NCI-H128 (cell line): ENCODE measurements around the gene PPP2R5C.

Experiments used
- DNase-seq: peaks from one replicate; lab custom pipeline; 2025; ENCODE audit not compliant: unreplicated experiment; lab: John Stamatoyannopoulos, UW

PPP2R5C gene

GRCh38 chr14:101859958-101860357 is 98.4 kb downstream of the PPP2R5C start:
- DNase-seq, result no peak

GRCh38 chr14:101861464-101861863 is 100.0 kb downstream of the PPP2R5C start:
- DNase-seq, result no peak

GRCh38 chr14:101862177-101862576 is 100.7 kb downstream of the PPP2R5C start:
- no peak for DNase-seq

GRCh38 chr14:101862711-101863110 is 101.2 kb downstream of the PPP2R5C start:
- no peak for DNase-seq

GRCh38 chr14:101865288-101865687 is 103.8 kb downstream of the PPP2R5C start:
- DNase-seq, result no peak

- no peak for DNase-seq
Observed at GRCh38 chr14:101867854-101868253, 106.3 kb downstream of the PPP2R5C start.

- DNase-seq, result no peak
Observed at GRCh38 chr14:101869217-101869616, 107.7 kb downstream of the PPP2R5C start.

GRCh38 chr14:101870273-101870939 is 108.9 kb downstream of the PPP2R5C start:
- DNase-seq, result no peak

- DNase-seq, result no peak
Observed at GRCh38 chr14:101872346-101872745, 110.8 kb downstream of the PPP2R5C start.

- DNase-seq, result no peak
Observed at GRCh38 chr14:101873076-101873825, 111.7 kb downstream of the PPP2R5C start.

GRCh38 chr14:101873991-101874390 is 112.5 kb downstream of the PPP2R5C start:
- no peak for DNase-seq

- no peak for DNase-seq
Observed at GRCh38 chr14:101875041-101875726, 113.7 kb downstream of the PPP2R5C start.

GRCh38 chr14:101875727-101876554 is 114.4 kb downstream of the PPP2R5C start:
- no peak for DNase-seq

- DNase-seq, result no peak
Observed at GRCh38 chr14:101876555-101876938, 115.0 kb downstream of the PPP2R5C start.

- no peak for DNase-seq
Observed at GRCh38 chr14:101877766-101878165, 116.3 kb downstream of the PPP2R5C start.

GRCh38 chr14:101878211-101878821 is 116.8 kb downstream of the PPP2R5C start:
- DNase-seq, result no peak

GRCh38 chr14:101878822-101879528 is 117.5 kb downstream of the PPP2R5C start:
- no peak for DNase-seq

- no peak for DNase-seq
Observed at GRCh38 chr14:101879529-101880336, 118.2 kb downstream of the PPP2R5C start.

- no peak for DNase-seq
Observed at GRCh38 chr14:101881426-101881825, 119.9 kb downstream of the PPP2R5C start.
